Endodermal cell (in vitro differentiated cells): ENCODE measurements around the gene CMSS1. TPM values are rescaled to one million over a fixed set of nuclear protein-coding genes. Genes with fewer than 3 reads are reported as not detected.

Source experiments
- DNase-seq: peaks from one replicate; pipeline ENCODE4 v3.0.0-alpha.2; 2017
- H3K27ac ChIP-seq: 2 replicates; pipeline ENCODE4 v1.5.1; 2013; ENCODE audit warnings: mild to moderate bottlenecking, low read depth, low read length, moderate library complexity
- H3K27me3 ChIP-seq: 2 replicates; pipeline ENCODE4 v1.6.1; 2013; ENCODE audit warnings: mild to moderate bottlenecking, low read length, moderate library complexity; ENCODE audit not compliant: insufficient read depth, control insufficient read depth, poor library complexity, severe bottlenecking
- H3K36me3 ChIP-seq: 2 replicates; pipeline ENCODE4 v1.7.0; 2013; ENCODE audit warnings: mild to moderate bottlenecking, low read length, moderate library complexity; ENCODE audit not compliant: control insufficient read depth, insufficient read depth
- H3K4me1 ChIP-seq: one replicate; pipeline ENCODE4 v1.7.0; 2013; ENCODE audit warnings: low read length; ENCODE audit not compliant: control insufficient read depth, insufficient read depth
- H3K4me3 ChIP-seq: 2 replicates; pipeline ENCODE4 v1.5.1; 2013; ENCODE audit warnings: mild to moderate bottlenecking, low read length, moderate library complexity
- H3K9ac ChIP-seq: 2 replicates; pipeline ENCODE4 v1.6.1; 2013; ENCODE audit warnings: mild to moderate bottlenecking, low read length, moderate library complexity; ENCODE audit not compliant: poor library complexity, severe bottlenecking; ENCODE audit errors: extremely low read depth
- H3K9me3 ChIP-seq: 2 replicates; pipeline ENCODE4 v1.6.1; 2013; ENCODE audit warnings: mild to moderate bottlenecking, low read length, moderate library complexity; ENCODE audit not compliant: control insufficient read depth
- H3K27ac Mint-ChIP-seq: 2 replicates; pipeline ENCODE4 v1.8.0; 2020; ENCODE audit warnings: mixed read lengths
- H3K27me3 Mint-ChIP-seq: 2 replicates; pipeline ENCODE4 v1.8.0; 2021; ENCODE audit warnings: mild to moderate bottlenecking, mixed read lengths; ENCODE audit not compliant: insufficient read depth
- H3K36me3 Mint-ChIP-seq: 2 replicates; pipeline ENCODE4 v1.8.0; 2020; ENCODE audit warnings: low read depth, mixed read lengths
- H3K4me1 Mint-ChIP-seq: 2 replicates; pipeline ENCODE4 v1.8.0; 2020; ENCODE audit warnings: mixed read lengths
- H3K4me3 Mint-ChIP-seq: 2 replicates; pipeline ENCODE4 v1.8.0; 2020; ENCODE audit warnings: mild to moderate bottlenecking, moderate library complexity, mixed read lengths
- H3K9me3 Mint-ChIP-seq: 2 replicates; pipeline ENCODE4 v1.8.0; 2020; ENCODE audit warnings: mild to moderate bottlenecking, mixed read lengths
- WGBS, 2 experiments: methylation state at CpG; one replicate each; pipeline versions ENCODE4 v1.1.5 to v1.1.7; 2013; ENCODE audit warnings: missing lambda C conversion rate in 2 of 2, mixed read lengths in 1 of 2; ENCODE audit not compliant: insufficient coverage in 1 of 2, insufficient read length in 1 of 2; 5-methylcytosine and 5-hydroxymethylcytosine counted together
- long read RNA-seq, 4 experiments: library from polyadenylated mRNA in 2 of 4; library from RNA in 1 of 4; library from capped mRNA in 1 of 4; stranded (forward) in 3 of 4; unstranded in 1 of 4; transcript quantifications; one replicate each; pipeline ENCODE4 v2.0.0, GENCODE V29; 2020 to 2021; ENCODE audit warnings: inconsistent platforms in 1 of 4
- polyA plus RNA-seq, 2 experiments: library from polyadenylated mRNA; stranded (reverse); fragments of 50-300 nt; gene quantifications; one replicate each; pipeline ENCODE4 v1.2.3, GENCODE V29; 2013
- total RNA-seq, 2 donors: library from RNA; stranded (reverse); fragmentation: NEBNext Ultra II Directional in 1 of 2; extraction: Animal tissue kit (Norgen Biotek cat#: 25700) in 1 of 2; gene quantifications; 2 replicates in 1 of 2; 3 replicates in 1 of 2; pipeline ENCODE4 v1.2.1, GENCODE V29; 2021
- TF ChIP-seq, protein P1 (sequence below): fragments of 200-600 bp; sonication (generic); conservative IDR thresholded peaks from 2 replicates; pipeline ENCODE4 v1.5.0; 2021; ENCODE audit warnings: antibody characterized with exemption, mild to moderate bottlenecking

The CMSS1 gene
- total RNA-seq: 10 to 100 TPM; 48.5 to 50.8 TPM
- polyA plus RNA-seq (2013, experiment 1 of 2): 48.6 TPM
- 40.0 TPM for polyA plus RNA-seq (2013, experiment 2 of 2)
- long read RNA-seq, experiment 1, partial matches to known transcripts: 1 of 3 reads
- long read RNA-seq, experiment 1, other reads (novel, unspliced or antisense): 2 of 3 reads
- long read RNA-seq, experiment 2, partial matches to known transcripts: 2 of 8 reads
- long read RNA-seq, experiment 2, other reads (novel, unspliced or antisense): 6 of 8 reads
- long read RNA-seq, experiment 3, partial matches to known transcripts: 2 of 5 reads
- long read RNA-seq, experiment 3, other reads (novel, unspliced or antisense): 3 of 5 reads
- long read RNA-seq, experiment 4, partial matches to known transcripts: 7 of 24 reads
- long read RNA-seq, experiment 4, other reads (novel, unspliced or antisense): 17 of 24 reads

GRCh38 chr3:99817437-99818240 is at the start of gene CMSS1:
Gene CMSS1, plus strand, starts transcription at chr3:99817862.
- Mint-ChIP-seq H3K27ac (peak within 1 kb of the TSS; percentile 100), H3K27me3 (no peaks in the 10 kb centered on the region), H3K36me3 (no peaks in the 10 kb centered on the region), H3K4me3 (peak within 1 kb of the TSS; percentile 85), H3K4me1 (peaks cover 8% of the 10 kb centered on the region), H3K9me3 (no peaks in the 10 kb centered on the region)
- Histone ChIP-seq H3K9me3 (no peaks in the 10 kb centered on the region), H3K27me3 (no peaks in the 10 kb centered on the region), H3K4me3 (peak within 1 kb of the TSS; percentile 85), H3K36me3 (no peaks in the 10 kb centered on the region), H3K9ac (peak within 1 kb of the TSS; percentile 69), H3K4me1 (peaks cover 6% of the 10 kb centered on the region), H3K27ac (peak within 1 kb of the TSS; percentile 58)
- DNase-seq: peak; percentile 95
- TF ChIP-seq, protein P1, sequence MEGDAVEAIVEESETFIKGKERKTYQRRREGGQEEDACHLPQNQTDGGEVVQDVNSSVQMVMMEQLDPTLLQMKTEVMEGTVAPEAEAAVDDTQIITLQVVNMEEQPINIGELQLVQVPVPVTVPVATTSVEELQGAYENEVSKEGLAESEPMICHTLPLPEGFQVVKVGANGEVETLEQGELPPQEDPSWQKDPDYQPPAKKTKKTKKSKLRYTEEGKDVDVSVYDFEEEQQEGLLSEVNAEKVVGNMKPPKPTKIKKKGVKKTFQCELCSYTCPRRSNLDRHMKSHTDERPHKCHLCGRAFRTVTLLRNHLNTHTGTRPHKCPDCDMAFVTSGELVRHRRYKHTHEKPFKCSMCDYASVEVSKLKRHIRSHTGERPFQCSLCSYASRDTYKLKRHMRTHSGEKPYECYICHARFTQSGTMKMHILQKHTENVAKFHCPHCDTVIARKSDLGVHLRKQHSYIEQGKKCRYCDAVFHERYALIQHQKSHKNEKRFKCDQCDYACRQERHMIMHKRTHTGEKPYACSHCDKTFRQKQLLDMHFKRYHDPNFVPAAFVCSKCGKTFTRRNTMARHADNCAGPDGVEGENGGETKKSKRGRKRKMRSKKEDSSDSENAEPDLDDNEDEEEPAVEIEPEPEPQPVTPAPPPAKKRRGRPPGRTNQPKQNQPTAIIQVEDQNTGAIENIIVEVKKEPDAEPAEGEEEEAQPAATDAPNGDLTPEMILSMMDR: peak; percentile 33
- 0% methylated on average over 41 to 60 of the region's 60 CpGs for WGBS, 2 experiments

DNA sequence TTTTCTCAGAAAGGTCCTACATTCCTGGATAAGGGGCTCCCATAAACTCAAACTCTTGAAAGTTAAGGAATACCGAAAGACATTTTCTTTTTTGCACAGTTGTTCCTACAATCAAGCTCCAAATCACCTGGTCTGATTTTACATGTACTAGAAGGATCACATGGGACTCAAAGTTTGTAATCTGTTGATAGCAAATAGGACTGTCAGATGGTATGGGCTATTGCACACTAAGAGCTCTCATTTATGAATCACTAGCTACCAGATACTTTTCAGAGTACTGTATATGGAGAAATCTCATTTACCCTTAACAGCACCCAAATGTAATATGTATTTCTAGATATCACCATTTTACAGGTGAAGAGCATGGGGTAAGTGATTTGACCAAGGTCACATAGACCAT is 49.5 kb upstream of the CMSS1 start:
- H3K9me3 ChIP-seq: no peaks in the 10 kb centered on the region
- no peak for DNase-seq
- no peaks in the 10 kb centered on the region for H3K4me1 ChIP-seq
- no peak overlapping the region for H3K9ac ChIP-seq
- H3K4me3 ChIP-seq: no peak overlapping the region
- Mint-ChIP-seq H3K4me3 (no peak overlapping the region), H3K9me3 (no peaks in the 10 kb centered on the region), H3K4me1 (no peaks in the 10 kb centered on the region), H3K27ac (no peak overlapping the region), H3K27me3 (no peaks in the 10 kb centered on the region), H3K36me3 (no peaks in the 10 kb centered on the region)
- H3K27ac ChIP-seq: no peak overlapping the region
- 88 to 100% methylated on average over 1 of the region's 1 CpG for WGBS, 2 experiments
- H3K36me3 ChIP-seq: no peaks in the 10 kb centered on the region
- no peaks in the 10 kb centered on the region for H3K27me3 ChIP-seq
- TF ChIP-seq, protein P1: no peak

DNA sequence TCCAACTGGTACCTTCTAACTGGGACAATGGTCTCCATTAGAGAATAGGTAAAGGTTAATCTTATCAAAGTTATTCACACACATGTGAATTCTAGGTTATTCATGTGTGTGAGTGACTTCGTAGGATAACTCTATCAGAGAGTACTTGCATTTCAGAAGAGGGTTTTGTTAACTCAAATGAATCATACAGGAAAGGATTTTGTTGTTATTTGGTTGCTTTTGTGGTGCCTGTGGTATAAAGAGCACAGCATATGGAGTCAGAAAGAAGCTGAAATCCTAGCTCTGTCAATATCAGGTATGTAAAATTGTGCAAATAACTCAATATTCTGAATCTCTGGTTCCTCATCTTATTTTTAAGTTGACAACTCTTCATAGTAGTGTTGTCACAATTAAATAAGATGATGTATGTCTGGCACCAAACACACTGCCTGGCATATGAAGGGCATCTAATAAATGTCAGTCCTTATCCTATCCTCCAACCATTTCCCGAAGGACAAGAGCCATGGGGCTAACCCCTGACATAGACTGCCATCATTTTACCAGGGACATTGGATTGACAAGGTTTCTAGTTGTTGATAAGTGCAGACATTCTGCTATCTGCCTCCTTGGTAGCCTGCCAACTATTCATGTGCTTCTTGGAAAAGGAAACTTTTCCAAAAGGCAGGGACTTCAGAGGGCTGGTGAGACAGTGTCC is 48.7 kb upstream of the CMSS1 start:
- H3K27me3 Mint-ChIP-seq: no peaks in the 10 kb centered on the region
- Histone ChIP-seq H3K27ac (no peak overlapping the region), H3K27me3 (no peaks in the 10 kb centered on the region), H3K4me1 (no peaks in the 10 kb centered on the region), H3K9ac (no peak overlapping the region), H3K36me3 (no peaks in the 10 kb centered on the region), H3K4me3 (no peak overlapping the region), H3K9me3 (no peaks in the 10 kb centered on the region)
- no peaks in the 10 kb centered on the region for H3K4me1 Mint-ChIP-seq
- no peak for DNase-seq
- H3K27ac Mint-ChIP-seq: no peak overlapping the region
- no peak overlapping the region for H3K4me3 Mint-ChIP-seq
- no peaks in the 10 kb centered on the region for H3K36me3 Mint-ChIP-seq
- TF ChIP-seq, protein P1: no peak
- no peaks in the 10 kb centered on the region for H3K9me3 Mint-ChIP-seq
- 85 to 100% methylated on average over 2 of the region's 2 CpGs for WGBS, 2 experiments
